ENCODE measurements around the gene HNF4A. TPM values are rescaled to one million over a fixed set of nuclear protein-coding genes. Genes with fewer than 3 reads are reported as not detected.

The HNF4A gene
- polyA plus RNA-seq, 1 donor from 2014 or later = not detected

DNA sequence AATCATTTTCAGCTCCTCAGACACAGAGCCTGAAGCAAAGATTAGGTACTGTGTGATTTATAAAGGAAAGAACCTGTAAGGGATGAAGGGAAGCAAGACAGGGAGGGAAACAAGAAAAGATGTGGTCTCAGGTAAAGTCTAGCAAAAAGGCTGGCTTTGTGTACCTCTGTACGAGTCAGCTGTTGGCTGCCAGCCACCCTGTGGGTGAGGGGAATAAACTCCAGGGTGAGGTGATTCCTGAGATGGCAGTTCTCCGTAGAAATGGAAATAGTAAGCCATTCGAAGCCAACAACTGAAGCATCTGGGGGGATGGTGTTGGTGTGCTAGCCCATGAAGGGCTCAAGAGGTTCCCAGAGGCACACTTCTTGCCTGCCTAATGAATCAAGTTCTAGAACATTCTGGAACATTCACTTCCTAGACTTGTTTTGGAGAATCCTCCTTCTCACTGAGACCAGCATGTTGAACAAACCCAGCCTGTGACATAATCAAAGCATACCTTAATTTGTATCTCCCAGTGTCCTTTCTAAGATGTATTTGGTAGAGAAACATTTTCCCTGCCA, 109.6 kb downstream of the HNF4A start:
- H3K9ac ChIP-seq (ENCODE audit: low read length) = no peak overlapping the region
- H3K79me2 ChIP-seq (replicated peaks; ENCODE audit: insufficient read depth, low read length) = no peaks in the 10 kb centered on the region
- H3K27me3 ChIP-seq (ENCODE audit: insufficient read depth, low read depth, low read length) = no peaks in the 10 kb centered on the region
- H4K20me1 ChIP-seq (ENCODE audit: insufficient read depth) = no peaks in the 10 kb centered on the region
- no peaks in the 10 kb centered on the region for H3K36me3 ChIP-seq (ENCODE audit: insufficient read depth, low read length)
- H2AFZ ChIP-seq (ENCODE audit: low read depth, low read length) = no peak overlapping the region
- H3K4me2 ChIP-seq (ENCODE audit: low read length) = no peak overlapping the region
- H3K4me3 ChIP-seq (ENCODE audit: low read length) = no peak overlapping the region
- no peaks in the 10 kb centered on the region for H3K9me2 ChIP-seq (ENCODE audit: insufficient read depth, low read length)
- no peaks in the 10 kb centered on the region for H3F3A ChIP-seq (ENCODE audit: insufficient read depth, low read length, poor library complexity, severe bottlenecking)
- H3K27ac ChIP-seq (ENCODE audit: low read length) = no peak overlapping the region
- TF ChIP-seq EP300 (conservative IDR thresholded peaks at IDR 0.05; ENCODE audit: poor library complexity, severe bottlenecking) (no peak), EZH2 (IDR thresholded peaks at IDR 0.05; ENCODE audit: borderline replicate concordance, insufficient read depth, low read length, poor library complexity, severe bottlenecking) (no peak), RAD21 (conservative IDR thresholded peaks at IDR 0.05) (no peak), MXI1 (conservative IDR thresholded peaks at IDR 0.05; ENCODE audit: poor library complexity, severe bottlenecking) (no peak), TAF1 (IDR thresholded peaks at IDR 0.05; ENCODE audit: low read depth) (no peak), SMC3 (conservative IDR thresholded peaks at IDR 0.05; ENCODE audit: poor library complexity) (no peak)
- TF ChIP-seq, protein P1, sequence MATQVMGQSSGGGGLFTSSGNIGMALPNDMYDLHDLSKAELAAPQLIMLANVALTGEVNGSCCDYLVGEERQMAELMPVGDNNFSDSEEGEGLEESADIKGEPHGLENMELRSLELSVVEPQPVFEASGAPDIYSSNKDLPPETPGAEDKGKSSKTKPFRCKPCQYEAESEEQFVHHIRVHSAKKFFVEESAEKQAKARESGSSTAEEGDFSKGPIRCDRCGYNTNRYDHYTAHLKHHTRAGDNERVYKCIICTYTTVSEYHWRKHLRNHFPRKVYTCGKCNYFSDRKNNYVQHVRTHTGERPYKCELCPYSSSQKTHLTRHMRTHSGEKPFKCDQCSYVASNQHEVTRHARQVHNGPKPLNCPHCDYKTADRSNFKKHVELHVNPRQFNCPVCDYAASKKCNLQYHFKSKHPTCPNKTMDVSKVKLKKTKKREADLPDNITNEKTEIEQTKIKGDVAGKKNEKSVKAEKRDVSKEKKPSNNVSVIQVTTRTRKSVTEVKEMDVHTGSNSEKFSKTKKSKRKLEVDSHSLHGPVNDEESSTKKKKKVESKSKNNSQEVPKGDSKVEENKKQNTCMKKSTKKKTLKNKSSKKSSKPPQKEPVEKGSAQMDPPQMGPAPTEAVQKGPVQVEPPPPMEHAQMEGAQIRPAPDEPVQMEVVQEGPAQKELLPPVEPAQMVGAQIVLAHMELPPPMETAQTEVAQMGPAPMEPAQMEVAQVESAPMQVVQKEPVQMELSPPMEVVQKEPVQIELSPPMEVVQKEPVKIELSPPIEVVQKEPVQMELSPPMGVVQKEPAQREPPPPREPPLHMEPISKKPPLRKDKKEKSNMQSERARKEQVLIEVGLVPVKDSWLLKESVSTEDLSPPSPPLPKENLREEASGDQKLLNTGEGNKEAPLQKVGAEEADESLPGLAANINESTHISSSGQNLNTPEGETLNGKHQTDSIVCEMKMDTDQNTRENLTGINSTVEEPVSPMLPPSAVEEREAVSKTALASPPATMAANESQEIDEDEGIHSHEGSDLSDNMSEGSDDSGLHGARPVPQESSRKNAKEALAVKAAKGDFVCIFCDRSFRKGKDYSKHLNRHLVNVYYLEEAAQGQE (IDR thresholded peaks at IDR 0.05; ENCODE audit: borderline replicate concordance) = no peak
- TF ChIP-seq, protein P2, sequence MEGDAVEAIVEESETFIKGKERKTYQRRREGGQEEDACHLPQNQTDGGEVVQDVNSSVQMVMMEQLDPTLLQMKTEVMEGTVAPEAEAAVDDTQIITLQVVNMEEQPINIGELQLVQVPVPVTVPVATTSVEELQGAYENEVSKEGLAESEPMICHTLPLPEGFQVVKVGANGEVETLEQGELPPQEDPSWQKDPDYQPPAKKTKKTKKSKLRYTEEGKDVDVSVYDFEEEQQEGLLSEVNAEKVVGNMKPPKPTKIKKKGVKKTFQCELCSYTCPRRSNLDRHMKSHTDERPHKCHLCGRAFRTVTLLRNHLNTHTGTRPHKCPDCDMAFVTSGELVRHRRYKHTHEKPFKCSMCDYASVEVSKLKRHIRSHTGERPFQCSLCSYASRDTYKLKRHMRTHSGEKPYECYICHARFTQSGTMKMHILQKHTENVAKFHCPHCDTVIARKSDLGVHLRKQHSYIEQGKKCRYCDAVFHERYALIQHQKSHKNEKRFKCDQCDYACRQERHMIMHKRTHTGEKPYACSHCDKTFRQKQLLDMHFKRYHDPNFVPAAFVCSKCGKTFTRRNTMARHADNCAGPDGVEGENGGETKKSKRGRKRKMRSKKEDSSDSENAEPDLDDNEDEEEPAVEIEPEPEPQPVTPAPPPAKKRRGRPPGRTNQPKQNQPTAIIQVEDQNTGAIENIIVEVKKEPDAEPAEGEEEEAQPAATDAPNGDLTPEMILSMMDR (IDR thresholded peaks at IDR 0.05; ENCODE audit: poor library complexity, severe bottlenecking) = no peak
- no peaks in the 10 kb centered on the region for H3K9me3 ChIP-seq (ENCODE audit: low read length)

DNA sequence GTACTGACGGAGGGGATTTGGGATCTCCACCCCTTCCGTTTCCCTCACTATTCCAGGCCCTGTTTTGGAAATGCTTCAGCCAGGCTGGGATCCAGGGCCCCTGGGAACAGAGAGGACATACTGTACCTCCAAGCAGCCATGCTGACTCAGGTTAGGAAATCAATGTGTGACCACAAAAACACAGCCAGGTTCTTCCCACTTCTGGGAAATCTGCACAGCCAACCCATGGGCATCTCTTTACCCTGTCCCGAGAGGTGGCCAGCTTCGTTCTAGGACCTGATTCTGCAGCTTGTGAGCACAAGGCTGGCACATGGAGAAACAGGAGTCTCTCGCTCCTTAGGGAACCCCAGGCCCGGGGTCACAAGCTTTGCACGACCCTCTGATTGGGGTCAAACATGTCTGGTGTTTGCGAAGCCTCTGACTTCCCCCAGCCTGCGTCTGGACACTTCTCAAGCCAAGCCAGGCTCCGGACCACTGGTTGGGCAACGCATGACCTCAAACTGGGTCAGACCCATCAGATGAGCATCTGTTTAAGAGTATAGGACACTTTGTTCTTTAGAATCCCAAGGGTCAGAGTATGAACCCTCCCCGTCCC, 111.9 kb downstream of the HNF4A start:
- no peaks in the 10 kb centered on the region for H3K79me2 ChIP-seq (replicated peaks; ENCODE audit: insufficient read depth, low read length)
- no peaks in the 10 kb centered on the region for H3K36me3 ChIP-seq (ENCODE audit: insufficient read depth, low read length)
- no peaks in the 10 kb centered on the region for H3F3A ChIP-seq (ENCODE audit: insufficient read depth, low read length, poor library complexity, severe bottlenecking)
- H3K9ac ChIP-seq (ENCODE audit: low read length) = no peak overlapping the region
- H3K4me3 ChIP-seq (ENCODE audit: low read length) = no peak overlapping the region
- TF ChIP-seq EP300 (conservative IDR thresholded peaks at IDR 0.05; ENCODE audit: poor library complexity, severe bottlenecking) = no peak
- TF ChIP-seq EZH2 (IDR thresholded peaks at IDR 0.05; ENCODE audit: borderline replicate concordance, insufficient read depth, low read length, poor library complexity, severe bottlenecking) = no peak
- TF ChIP-seq, protein P2 (IDR thresholded peaks at IDR 0.05; ENCODE audit: poor library complexity, severe bottlenecking) = no peak
- no peak for TF ChIP-seq SMC3 (conservative IDR thresholded peaks at IDR 0.05; ENCODE audit: poor library complexity)
- no peak for TF ChIP-seq MXI1 (conservative IDR thresholded peaks at IDR 0.05; ENCODE audit: poor library complexity, severe bottlenecking)
- TF ChIP-seq, protein P1 (IDR thresholded peaks at IDR 0.05; ENCODE audit: borderline replicate concordance) = no peak
- TF ChIP-seq RAD21 (conservative IDR thresholded peaks at IDR 0.05) = no peak
- no peak for TF ChIP-seq TAF1 (IDR thresholded peaks at IDR 0.05; ENCODE audit: low read depth)
- TF ChIP-seq POLR2AphosphoS5 (IDR thresholded peaks at IDR 0.05) = no peak
- no peaks in the 10 kb centered on the region for H3K9me2 ChIP-seq (ENCODE audit: insufficient read depth, low read length)
- H3K27ac ChIP-seq (ENCODE audit: low read length) = no peak overlapping the region
- no peaks in the 10 kb centered on the region for H3K9me3 ChIP-seq (ENCODE audit: low read length)
- H4K20me1 ChIP-seq (ENCODE audit: insufficient read depth) = no peaks in the 10 kb centered on the region
- no peak overlapping the region for H3K4me2 ChIP-seq (ENCODE audit: low read length)
- no peaks in the 10 kb centered on the region for H3K27me3 ChIP-seq (ENCODE audit: insufficient read depth, low read depth, low read length)
- no peak overlapping the region for H2AFZ ChIP-seq (ENCODE audit: low read depth, low read length)
